HG03571 (cell line): ENCODE results near the gene BHLHE41.

Experiments used
- ATAC-seq: cut with Tn5 transposase; IDR thresholded peaks from one replicate; pipeline ENCODE4 v1.9.1; 2021; ENCODE audit not compliant: unreplicated experiment

The BHLHE41 gene

GRCh38 chr12:26135010-26135420, 10.2 kb upstream of the BHLHE41 start:
- no peak for ATAC-seq

- no peak for ATAC-seq
These were observed 9.7 kb upstream of the BHLHE41 start for GRCh38 chr12:26134540-26134939.

DNA sequence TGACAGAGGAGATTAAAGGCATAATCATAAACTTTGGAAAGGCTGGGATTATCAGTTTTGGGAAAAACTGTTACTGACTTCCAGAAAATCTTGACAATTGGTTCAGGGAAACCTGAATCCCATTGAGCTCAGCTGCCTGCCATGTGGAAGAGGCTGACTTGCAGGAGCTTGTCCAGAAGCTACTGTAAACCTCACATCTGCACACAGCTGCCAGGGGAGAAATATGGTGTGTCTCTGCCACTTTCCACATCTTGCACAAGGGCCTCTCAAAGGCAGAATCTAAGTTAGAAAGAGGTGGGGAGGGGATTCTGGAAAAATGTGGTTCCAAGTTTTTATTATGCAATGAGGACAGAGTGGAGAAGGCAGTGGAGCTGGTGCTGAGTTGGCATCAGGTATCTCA, 8.7 kb upstream of the BHLHE41 start:
- ATAC-seq = no peak

DNA sequence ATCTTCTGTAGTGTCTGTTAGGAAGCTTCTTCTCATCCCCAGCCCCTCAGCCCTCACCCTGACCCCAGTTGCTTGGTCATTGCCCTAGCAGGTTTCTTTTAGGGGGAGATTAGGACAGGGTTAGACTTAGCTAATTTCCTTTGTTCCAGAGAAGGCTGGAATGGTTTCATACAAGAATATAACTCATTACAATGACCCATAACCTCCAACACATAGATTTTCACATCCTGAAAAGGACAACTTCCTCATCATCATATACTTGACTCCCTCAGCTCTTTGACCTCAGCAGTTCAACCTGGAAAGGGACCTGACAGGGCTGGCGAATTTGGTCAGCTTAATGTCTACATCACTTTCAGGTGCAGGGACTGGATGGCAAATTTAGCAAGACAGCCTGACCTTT, 8.0 kb upstream of the BHLHE41 start:
- ATAC-seq = no peak

DNA sequence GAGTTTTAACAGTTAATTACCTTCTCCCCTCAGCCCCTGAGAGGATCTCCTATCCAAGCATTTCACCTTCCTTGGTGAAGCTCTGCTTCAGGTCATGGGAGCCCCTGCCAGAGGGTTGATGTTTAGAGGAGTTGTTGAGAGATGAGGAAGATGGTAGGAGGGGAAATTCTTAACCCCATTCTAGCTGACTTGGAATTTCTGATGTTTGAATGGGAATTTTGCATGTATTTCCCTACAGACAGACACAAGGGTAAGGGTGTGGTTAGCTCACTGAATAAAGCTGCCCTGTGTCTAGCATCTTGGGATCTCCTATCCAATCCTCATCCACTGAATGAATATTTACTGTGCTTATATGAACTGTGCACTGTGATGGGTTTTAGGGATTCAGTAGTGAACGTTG, 7.1 kb upstream of the BHLHE41 start:
- ATAC-seq = no peak

GRCh38 chr12:26130728-26131127, 5.9 kb upstream of the BHLHE41 start:
- ATAC-seq = no peak

- no peak for ATAC-seq
These were observed 3.3 kb upstream of the BHLHE41 start for GRCh38 chr12:26128168-26128567.

GRCh38 chr12:26127404-26127803, 2.6 kb upstream of the BHLHE41 start:
- no peak for ATAC-seq

GRCh38 chr12:26126340-26127284, 1.8 kb upstream of the BHLHE41 start:
- peak; percentile 45 for ATAC-seq

DNA sequence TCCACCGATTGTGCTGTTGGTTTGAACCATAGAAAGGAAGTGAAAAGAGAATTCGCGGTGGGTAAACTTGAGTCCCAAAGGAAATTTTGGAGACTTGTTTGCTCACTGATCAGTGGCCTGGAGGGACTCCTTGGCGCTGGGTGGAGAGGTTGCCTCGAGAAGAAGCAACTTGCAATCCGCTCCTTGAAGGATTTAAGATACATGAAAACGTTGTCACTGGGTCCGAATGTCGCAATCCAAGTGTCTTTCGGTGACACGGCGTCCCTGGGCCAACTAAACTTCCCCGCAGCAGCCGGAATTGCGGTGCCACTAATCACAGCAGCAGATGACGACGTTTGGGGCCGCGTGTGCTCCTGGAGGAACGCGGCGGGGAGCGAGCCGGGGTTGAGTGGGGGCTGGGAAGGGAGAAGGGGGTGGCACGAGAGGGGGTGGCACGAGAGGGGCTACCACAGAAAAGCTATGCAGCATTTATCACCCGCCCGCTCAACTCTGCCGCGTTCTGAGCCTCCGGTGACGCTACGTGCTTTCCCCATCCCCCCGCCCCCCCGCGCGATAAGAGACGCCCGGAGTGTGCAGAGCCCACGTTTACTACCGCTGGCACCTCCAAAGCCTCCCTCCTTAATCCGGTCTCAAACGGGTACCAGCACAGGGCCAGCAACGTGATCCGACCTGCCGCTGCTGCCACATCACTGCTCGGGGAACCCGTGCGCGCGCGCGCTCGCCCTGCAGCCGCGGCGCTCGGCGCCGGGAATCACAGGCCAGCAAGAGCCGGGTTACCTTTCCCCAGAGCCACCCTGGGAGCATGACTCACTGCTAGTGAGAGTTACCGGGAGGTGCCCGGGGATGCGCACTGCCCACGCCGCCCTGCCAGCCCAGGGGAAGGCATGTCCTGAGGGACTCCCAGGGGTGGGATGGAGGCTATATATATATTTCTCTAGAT, 833 bp upstream of the BHLHE41 start:
- peak; percentile 30 for ATAC-seq

DNA sequence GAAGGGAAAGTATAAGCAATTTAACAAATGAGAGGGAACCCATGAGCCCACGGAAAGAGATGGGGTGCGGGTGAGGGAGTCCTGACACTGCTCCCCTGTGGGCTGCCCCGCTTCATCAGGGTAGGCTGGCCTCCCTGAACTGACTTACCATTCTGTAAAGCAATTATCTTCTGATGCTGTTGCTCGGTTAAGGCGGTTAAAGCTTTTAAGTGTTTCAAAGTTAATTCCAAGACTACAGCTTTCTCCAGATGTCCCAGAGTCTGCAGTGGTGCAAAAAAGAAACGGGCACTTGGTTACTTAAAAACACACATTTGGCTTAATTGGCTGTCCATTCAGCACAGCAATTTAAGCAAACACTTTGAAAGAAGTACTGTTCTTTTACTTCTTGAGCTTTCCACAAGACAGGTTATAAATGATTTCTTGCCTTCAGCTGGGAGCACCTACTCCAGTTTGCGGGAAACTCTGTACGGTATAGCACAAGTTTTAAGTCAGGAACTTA, 1.3 kb downstream of the BHLHE41 start:
- no peak for ATAC-seq

DNA sequence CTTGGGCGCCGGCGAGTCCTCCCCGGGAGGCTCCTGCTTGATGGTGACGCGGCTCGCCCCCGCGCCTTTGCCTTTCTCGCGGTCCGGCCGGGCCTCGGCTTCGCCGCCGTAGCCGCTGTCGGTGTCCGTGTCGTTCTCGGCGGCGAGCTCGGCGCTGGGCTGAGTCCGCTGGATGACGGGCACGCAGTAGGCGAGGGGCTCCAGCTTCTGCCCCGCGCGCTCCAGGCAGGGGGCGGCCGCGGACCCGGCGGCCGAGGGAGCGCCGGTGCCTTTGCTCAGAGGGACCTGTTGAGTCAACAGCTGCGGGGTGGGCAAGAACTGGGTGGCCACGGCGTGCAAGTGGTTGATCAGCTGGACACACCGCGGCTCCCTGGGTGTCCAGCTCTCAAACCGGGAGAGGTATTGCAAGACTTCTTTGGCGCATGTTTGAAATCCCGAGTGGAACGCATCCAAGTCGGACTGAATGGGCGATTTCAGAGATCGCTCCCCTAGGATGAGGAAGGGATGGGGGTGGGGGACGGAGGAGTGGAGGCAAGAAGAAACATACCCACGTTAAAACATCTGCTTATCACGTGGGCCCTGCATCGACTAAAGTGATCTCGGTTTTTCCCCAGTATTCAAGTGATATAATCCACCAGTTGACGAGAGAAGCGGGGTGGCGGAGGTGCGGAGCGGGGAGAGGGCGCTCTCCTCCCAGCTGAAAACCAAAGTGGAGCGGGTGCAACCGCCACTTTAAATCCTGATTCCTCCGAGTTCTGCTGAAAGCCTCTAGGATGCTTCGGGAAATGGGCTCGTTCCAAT, 2.0 kb downstream of the BHLHE41 start:
- no peak for ATAC-seq

DNA sequence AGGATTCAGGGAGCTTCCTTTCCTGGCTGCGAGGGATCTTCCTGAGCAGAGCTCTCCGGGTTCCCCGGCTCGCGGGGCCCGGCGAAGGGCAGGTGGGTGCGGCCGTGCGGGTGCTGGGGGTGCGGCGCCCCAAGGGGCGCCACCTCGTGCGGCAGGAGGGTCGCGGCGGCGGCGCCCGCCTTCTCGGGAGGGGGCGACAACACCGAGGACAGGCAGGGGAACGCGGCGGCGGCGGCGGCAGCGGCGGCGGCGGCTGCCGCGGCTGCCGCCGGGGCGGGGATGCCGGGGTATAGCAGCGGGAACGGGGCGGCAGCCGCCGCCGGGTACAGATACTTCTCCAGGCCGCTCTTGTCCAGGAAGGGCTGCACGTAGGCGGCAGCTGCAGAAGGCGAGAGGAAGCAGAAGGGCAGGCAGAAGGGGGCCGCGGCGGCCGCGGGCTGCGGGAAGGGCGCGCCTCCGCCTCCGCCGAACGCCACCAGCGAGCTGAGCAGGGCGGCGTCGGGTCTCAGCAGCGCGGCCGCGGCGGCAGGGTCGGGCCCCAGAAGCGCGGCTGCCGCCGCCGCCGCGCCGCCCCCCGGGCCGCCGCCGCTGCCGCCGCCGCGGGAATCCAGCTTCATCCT, 2.7 kb downstream of the BHLHE41 start:
- no peak for ATAC-seq

GRCh38 chr12:26121323-26122060, 3.3 kb downstream of the BHLHE41 start:
- no peak for ATAC-seq

DNA sequence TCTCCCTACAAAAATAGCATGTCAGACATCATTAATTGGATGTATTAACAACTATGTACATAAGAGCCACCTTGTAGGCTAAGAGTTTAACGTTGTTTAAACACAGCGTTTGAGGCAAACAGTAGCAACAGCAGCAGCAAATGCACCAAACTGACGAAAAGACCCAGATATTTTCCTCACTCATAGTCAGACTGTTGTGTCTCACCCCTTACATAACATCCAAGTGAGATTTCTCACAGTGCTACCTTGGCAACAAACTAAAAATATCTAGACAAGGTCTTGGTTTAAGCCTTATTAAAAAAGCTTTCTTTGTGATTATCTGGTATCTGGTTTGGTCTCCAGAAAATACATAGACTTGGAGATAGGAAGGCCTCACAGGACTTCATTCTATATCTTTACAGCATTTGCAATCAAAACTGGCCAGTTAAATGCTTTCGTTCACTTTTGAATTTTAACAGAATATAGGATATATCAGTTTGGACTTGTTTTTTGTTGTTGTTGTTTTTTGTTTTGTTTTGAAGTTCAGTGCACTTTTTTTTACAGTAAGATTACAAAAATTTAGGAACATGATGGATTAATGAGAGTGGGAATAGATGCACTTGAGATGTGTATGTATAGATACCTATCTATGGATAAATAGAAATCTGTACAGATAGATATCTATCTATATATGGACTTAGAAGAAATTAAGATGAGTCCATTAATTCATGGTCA, 4.1 kb downstream of the BHLHE41 start:
- no peak for ATAC-seq

DNA sequence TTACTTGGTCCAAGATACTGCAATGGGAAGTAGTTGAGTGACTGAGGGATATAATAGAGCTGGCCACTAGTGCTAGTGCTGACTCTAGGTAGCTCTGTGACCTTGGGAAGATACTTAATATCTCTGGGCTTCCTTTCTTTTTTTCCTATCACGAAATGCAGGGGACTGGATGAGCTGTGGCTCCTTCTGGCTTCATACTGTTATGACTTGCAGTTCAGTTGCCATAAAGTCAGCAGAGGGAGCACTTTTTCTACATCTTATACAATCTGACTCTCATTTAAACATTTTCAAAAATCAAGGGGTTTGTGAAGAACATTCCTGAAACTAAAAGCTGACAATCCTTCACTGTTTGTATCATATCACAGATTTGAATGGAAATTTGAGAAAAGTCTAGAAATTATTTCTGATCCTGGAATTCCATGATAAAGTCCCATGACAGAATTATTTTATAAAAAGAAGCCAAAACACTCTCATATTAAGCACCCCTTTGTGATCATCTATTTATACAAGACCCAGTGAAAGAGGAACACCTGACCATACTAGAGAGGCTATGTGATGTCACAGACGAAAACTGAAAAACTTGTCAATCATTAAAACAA, 5.3 kb downstream of the BHLHE41 start:
- peak; percentile 31 for ATAC-seq

GRCh38 chr12:26118308-26118707, 6.5 kb downstream of the BHLHE41 start:
- no peak for ATAC-seq
